Caco-2 (cell line): Measurements from ENCODE around the gene SMDT1. TPM values are rescaled to one million over a fixed set of nuclear protein-coding genes. Genes with fewer than 3 reads are reported as not detected.

Experiments used
- BruUV-seq: library from RNA; stranded (reverse); fragments of 400-500 nt; replicated peaks from 2 replicates; lab custom pipeline; 2021; lab: Mats Ljungman, UMichigan
- CTCF ChIA-PET: fragments of 300-600 bp; sonication (Branson Sonifier 250); formaldehyde crosslinking; loops from one replicate; lab custom pipeline; 2022; ENCODE audit warnings: antibody characterized with exemption; lab: Charles Lee
- POLR2A ChIA-PET: fragments of 300-600 bp; sonication (Branson Sonifier 250); formaldehyde crosslinking; loops from one replicate; lab custom pipeline; 2022; ENCODE audit warnings: antibody characterized with exemption; lab: Charles Lee
- DNase-seq, 2 experiments: peaks; one replicate each; pipeline versions ENCODE4 v3.0.0 to v3.0.0-alpha.2; 2020 to 2022
- H3K27me3 ChIP-seq: replicated peaks from 2 replicates; pipeline ENCODE4 v1.6.0; 2011; ENCODE audit warnings: low read length; ENCODE audit not compliant: control insufficient read depth, insufficient read depth
- H3K36me3 ChIP-seq: 2 replicates; pipeline ENCODE4 v1.5.1; 2011; ENCODE audit warnings: low read length; ENCODE audit not compliant: control insufficient read depth, insufficient read depth
- H3K4me1 ChIP-seq: fragments of 250-450 bp; sonication (Bioruptor Pico); 2 replicates; pipeline ENCODE4 v1.5.1; 2020; ENCODE audit warnings: mild to moderate bottlenecking
- H3K4me3 ChIP-seq: 2 replicates; pipeline ENCODE4 v1.5.1; 2011; ENCODE audit warnings: low read depth, mild to moderate bottlenecking, control low read depth, low read length
- H3K9me3 ChIP-seq: fragments of 250-450 bp; sonication (Bioruptor Pico); 2 replicates; pipeline ENCODE4 v1.5.1; 2020; ENCODE audit warnings: mild to moderate bottlenecking, moderate library complexity
- H3K27ac Mint-ChIP-seq: one replicate; pipeline ENCODE4 v1.8.0; 2022; ENCODE audit warnings: mixed read lengths; ENCODE audit not compliant: unreplicated experiment
- H3K27me3 Mint-ChIP-seq: one replicate; pipeline ENCODE4 v1.8.0; 2022; ENCODE audit warnings: mixed read lengths; ENCODE audit not compliant: insufficient read depth, unreplicated experiment
- H3K36me3 Mint-ChIP-seq: one replicate; pipeline ENCODE4 v1.8.0; 2022; ENCODE audit warnings: mild to moderate bottlenecking, mixed read lengths; ENCODE audit not compliant: insufficient read depth, unreplicated experiment
- H3K4me1 Mint-ChIP-seq: one replicate; pipeline ENCODE4 v1.8.0; 2022; ENCODE audit warnings: low read depth, mixed read lengths; ENCODE audit not compliant: unreplicated experiment
- H3K4me3 Mint-ChIP-seq: one replicate; pipeline ENCODE4 v1.8.0; 2022; ENCODE audit warnings: mild to moderate bottlenecking, moderate library complexity, mixed read lengths; ENCODE audit not compliant: unreplicated experiment
- H3K9me3 Mint-ChIP-seq: one replicate; pipeline ENCODE4 v1.8.0; 2022; ENCODE audit warnings: mixed read lengths; ENCODE audit not compliant: unreplicated experiment
- CTCF ChIP-seq, 2 experiments: fragments of 200-600 bp in 1 of 2; IDR thresholded peaks; 1 replicate in 1 of 2; 2 replicates in 1 of 2; pipeline versions ENCODE4 v1.5.1 to v1.8.0; 2011 to 2022; ENCODE audit warnings: antibody characterized with exemption in 1 of 2, control low read depth in 1 of 2, inconsistent platforms in 1 of 2, low read depth in 1 of 2, low read length in 1 of 2, mild to moderate bottlenecking in 1 of 2, moderate library complexity in 1 of 2; ENCODE audit not compliant: insufficient read depth in 1 of 2, severe bottlenecking in 1 of 2, unreplicated experiment in 1 of 2
- intact Hi-C: fragments of 100-400 bp; cut with micrococcal nuclease; formaldehyde crosslinking; loops from one replicate; pipeline ENCODE4 v1.10.0; 2022; ENCODE audit not compliant: unreplicated experiment
- total RNA-seq: library from RNA; stranded (reverse); gene quantifications from 2 replicates; pipeline ENCODE4 v1.2.3, GENCODE V29; 2022

The SMDT1 gene
- total RNA-seq, 1 experiment from 2014 or later = 68.6 TPM

- CTCF ChIA-PET = no interaction called here
- TF ChIP-seq CTCF (IDR thresholded peaks at IDR 0.05; ENCODE audit: insufficient read depth in 1 of 2, low read depth in 1 of 2, low read length in 1 of 2, severe bottlenecking in 1 of 2, unreplicated experiment in 1 of 2) = no peak
- no TSS peak for BruUV-seq
These were observed 28.8 kb upstream of the SMDT1 start for GRCh38 chr22:42050641-42051180.

DNA sequence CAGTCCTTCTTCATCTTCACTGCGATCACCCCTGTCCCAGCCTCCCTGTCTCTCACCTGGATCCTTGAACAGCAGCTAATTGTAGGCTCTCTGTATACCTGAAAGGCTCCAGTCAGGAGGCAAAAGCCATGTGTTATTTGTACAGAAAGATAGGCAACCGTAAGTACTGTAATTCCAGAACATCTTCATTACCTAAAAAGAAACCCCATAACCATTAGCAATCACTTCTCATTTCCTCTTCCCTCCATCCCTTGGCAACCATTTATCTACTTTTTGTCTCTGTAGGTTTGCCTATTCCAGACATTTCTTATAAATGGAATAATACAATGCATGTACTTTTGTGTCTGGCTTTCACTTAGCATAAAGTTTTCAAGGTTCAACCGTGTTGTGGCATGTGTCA lies 26.7 kb upstream of the SMDT1 start:
- no peak overlapping the region for H3K4me3 Mint-ChIP-seq
- Histone ChIP-seq H3K27me3 (no peaks in the 10 kb centered on the region), H3K4me3 (no peak overlapping the region), H3K36me3 (no peaks in the 10 kb centered on the region), H3K9me3 (peaks cover 18% of the 10 kb centered on the region), H3K4me1 (no peaks in the 10 kb centered on the region)
- ChIA-PET POLR2A (no interaction called here), CTCF (no interaction called here)
- H3K27me3 Mint-ChIP-seq = no peaks in the 10 kb centered on the region
- no peaks in the 10 kb centered on the region for H3K4me1 Mint-ChIP-seq
- H3K27ac Mint-ChIP-seq = no peak overlapping the region
- peaks cover 21% of the 10 kb centered on the region for H3K9me3 Mint-ChIP-seq
- H3K36me3 Mint-ChIP-seq = no peaks in the 10 kb centered on the region
- no TSS peak for BruUV-seq
- DNase-seq = no peak
- TF ChIP-seq CTCF (IDR thresholded peaks at IDR 0.05; ENCODE audit: insufficient read depth in 1 of 2, low read depth in 1 of 2, low read length in 1 of 2, severe bottlenecking in 1 of 2, unreplicated experiment in 1 of 2) = no peak
- intact Hi-C loops = loop anchor here (10.0 kb wide), 1 partner anchor 62 kb away; no protein-coding TSS in a partner anchor

More at GRCh38 chr22:42050641-42051180, 28.8 kb upstream of the SMDT1 start:
- POLR2A ChIA-PET = no interaction called here
- no peaks in the 10 kb centered on the region for H3K36me3 ChIP-seq
- H3K4me1 ChIP-seq = no peaks in the 10 kb centered on the region
- H3K27me3 ChIP-seq = no peaks in the 10 kb centered on the region
- H3K4me3 Mint-ChIP-seq = no peak overlapping the region
- no peaks in the 10 kb centered on the region for H3K27me3 Mint-ChIP-seq
- no peak for DNase-seq
- H3K36me3 Mint-ChIP-seq = no peaks in the 10 kb centered on the region
- H3K4me1 Mint-ChIP-seq = no peaks in the 10 kb centered on the region
- intact Hi-C loops = loop anchor here (10.0 kb wide), 1 partner anchor 64 kb away; no protein-coding TSS in a partner anchor
- H3K9me3 Mint-ChIP-seq = peaks cover under 1% of the 10 kb centered on the region
- H3K27ac Mint-ChIP-seq = no peak overlapping the region
- 0 out of 2 replicates have a peak, but pooled peaks cover 1% of the 10 kb centered on the region for H3K9me3 ChIP-seq
- H3K4me3 ChIP-seq = no peak overlapping the region

GRCh38 chr22:42056757-42057511 lies 22.6 kb upstream of the SMDT1 start:
- no peaks in the 10 kb centered on the region for H3K4me1 Mint-ChIP-seq
- H3K27ac Mint-ChIP-seq = no peak overlapping the region
- H3K36me3 Mint-ChIP-seq = peaks cover 6% of the 10 kb centered on the region
- peaks cover 18% of the 10 kb centered on the region for H3K9me3 ChIP-seq
- no peaks in the 10 kb centered on the region for H3K27me3 Mint-ChIP-seq
- intact Hi-C loops = loop anchor here (10.0 kb wide), 1 partner anchor 58 kb away; no protein-coding TSS in a partner anchor
- no peak for DNase-seq
- ChIA-PET POLR2A (no interaction called here), CTCF (interaction anchor here (0.7 kb wide), 1 partner anchor 101 kb away, joined by 3 read pairs; no protein-coding TSS in a partner anchor)
- TF ChIP-seq CTCF (IDR thresholded peaks at IDR 0.05; ENCODE audit: insufficient read depth in 1 of 2, low read depth in 1 of 2, low read length in 1 of 2, severe bottlenecking in 1 of 2, unreplicated experiment in 1 of 2) = no peak
- H3K4me3 Mint-ChIP-seq = no peak overlapping the region
- H3K9me3 Mint-ChIP-seq = peaks cover 32% of the 10 kb centered on the region
- BruUV-seq = no TSS peak
- no peak overlapping the region for H3K4me3 ChIP-seq
- no peaks in the 10 kb centered on the region for H3K4me1 ChIP-seq
- no peaks in the 10 kb centered on the region for H3K36me3 ChIP-seq
- no peaks in the 10 kb centered on the region for H3K27me3 ChIP-seq
